HAP-1 (cell line): ENCODE measurements around the gene SEMA4G.

Experiments used
- DNase-seq, 2 experiments: peaks; one replicate each; pipeline ENCODE4 v3.0.0-alpha.2; 2016 to 2020; ENCODE audit warnings: low spot score in 2 of 2
- H3K27me3 ChIP-seq: fragments of 250-450 bp; sonication (Bioruptor Pico); 2 replicates; pipeline ENCODE4 v1.5.1; 2020; ENCODE audit warnings: low read depth, mild to moderate bottlenecking, moderate library complexity
- H3K36me3 ChIP-seq: fragments of 250-450 bp; sonication (Bioruptor Pico); replicated peaks from 2 replicates; pipeline ENCODE4 v1.5.1; 2020; ENCODE audit warnings: mild to moderate bottlenecking
- H3K4me1 ChIP-seq: fragments of 250-450 bp; sonication (Bioruptor Pico); 2 replicates; pipeline ENCODE4 v1.5.1; 2020; ENCODE audit warnings: mild to moderate bottlenecking
- H3K4me3 ChIP-seq: fragments of 250-450 bp; sonication (Bioruptor Pico); 2 replicates; pipeline ENCODE4 v1.5.1; 2020; ENCODE audit warnings: mild to moderate bottlenecking, moderate library complexity
- H3K9me3 ChIP-seq: fragments of 250-450 bp; sonication (Bioruptor Pico); 2 replicates; pipeline ENCODE4 v1.5.1; 2020; ENCODE audit warnings: mild to moderate bottlenecking, moderate library complexity
- in situ Hi-C: fragments of 300-500 bp; cut with MboI; formaldehyde crosslinking; loops from 3 replicates; pipeline ENCODE4 v1.14.3; 2020; ENCODE audit warnings: low sequenced_read_pairs, inconsistent platforms, mixed read lengths

Gene SEMA4G

GRCh38 chr10:100976906-100977305 lies 7.6 kb downstream of the SEMA4G start:
- Histone ChIP-seq H3K4me3 (no peak overlapping the region), H3K27me3 (no peaks in the 10 kb centered on the region), H3K4me1 (no peaks in the 10 kb centered on the region), H3K9me3 (no peaks in the 10 kb centered on the region), H3K36me3 (peaks cover 13% of the 10 kb centered on the region)
- in situ Hi-C loops, result no loop called here
- DNase-seq, result no peak

GRCh38 chr10:100977436-100977835 lies 8.1 kb downstream of the SEMA4G start:
- in situ Hi-C loops, result no loop called here
- no peak for DNase-seq
- no peaks in the 10 kb centered on the region for H3K27me3 ChIP-seq
- no peaks in the 10 kb centered on the region for H3K9me3 ChIP-seq
- no peaks in the 10 kb centered on the region for H3K4me1 ChIP-seq
- H3K36me3 ChIP-seq, result peaks cover 13% of the 10 kb centered on the region
- H3K4me3 ChIP-seq, result no peak overlapping the region

- no peaks in the 10 kb centered on the region for H3K4me1 ChIP-seq
- H3K36me3 ChIP-seq, result peaks cover 13% of the 10 kb centered on the region
- no peaks in the 10 kb centered on the region for H3K27me3 ChIP-seq
- no peaks in the 10 kb centered on the region for H3K9me3 ChIP-seq
- in situ Hi-C loops, result no loop called here
- no peak overlapping the region for H3K4me3 ChIP-seq
- DNase-seq, result no peak
Observed at GRCh38 chr10:100978121-100978900, 9.0 kb downstream of the SEMA4G start.

- Histone ChIP-seq H3K4me1 (no peaks in the 10 kb centered on the region), H3K27me3 (no peaks in the 10 kb centered on the region), H3K9me3 (no peaks in the 10 kb centered on the region), H3K4me3 (no peak overlapping the region), H3K36me3 (peaks cover 13% of the 10 kb centered on the region)
- DNase-seq, result no peak
- in situ Hi-C loops, result no loop called here
Observed at GRCh38 chr10:100978901-100979195, 9.5 kb downstream of the SEMA4G start.

- Histone ChIP-seq H3K4me3 (no peak overlapping the region), H3K36me3 (peaks cover 15% of the 10 kb centered on the region), H3K27me3 (no peaks in the 10 kb centered on the region), H3K9me3 (no peaks in the 10 kb centered on the region), H3K4me1 (no peaks in the 10 kb centered on the region)
- in situ Hi-C loops, result no loop called here
- no peak for DNase-seq
Observed at GRCh38 chr10:100979791-100980272, 10.5 kb downstream of the SEMA4G start.

DNA sequence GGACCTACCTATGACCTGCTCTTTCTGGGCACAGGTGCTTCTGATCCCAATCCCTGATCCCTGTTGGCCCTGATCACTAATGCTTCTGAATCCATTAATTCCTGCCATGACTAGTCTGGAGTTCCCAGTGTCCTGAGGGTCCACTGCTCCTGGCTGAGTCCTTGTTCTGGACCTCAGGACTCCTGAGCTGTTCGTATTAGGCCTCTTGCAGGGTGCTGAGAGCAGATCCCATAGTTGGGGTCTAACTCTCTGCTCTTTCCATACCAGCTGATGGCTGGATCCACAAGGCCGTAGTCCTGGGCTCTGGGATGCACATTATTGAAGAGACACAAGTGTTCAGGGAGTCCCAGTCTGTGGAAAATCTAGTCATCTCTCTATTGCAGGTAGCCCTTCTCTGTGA lies 11.0 kb downstream of the SEMA4G start:
- H3K4me1 ChIP-seq, result no peaks in the 10 kb centered on the region
- in situ Hi-C loops, result no loop called here
- H3K36me3 ChIP-seq, result peaks cover 16% of the 10 kb centered on the region
- no peak overlapping the region for H3K4me3 ChIP-seq
- no peak for DNase-seq
- no peaks in the 10 kb centered on the region for H3K27me3 ChIP-seq
- no peaks in the 10 kb centered on the region for H3K9me3 ChIP-seq

DNA sequence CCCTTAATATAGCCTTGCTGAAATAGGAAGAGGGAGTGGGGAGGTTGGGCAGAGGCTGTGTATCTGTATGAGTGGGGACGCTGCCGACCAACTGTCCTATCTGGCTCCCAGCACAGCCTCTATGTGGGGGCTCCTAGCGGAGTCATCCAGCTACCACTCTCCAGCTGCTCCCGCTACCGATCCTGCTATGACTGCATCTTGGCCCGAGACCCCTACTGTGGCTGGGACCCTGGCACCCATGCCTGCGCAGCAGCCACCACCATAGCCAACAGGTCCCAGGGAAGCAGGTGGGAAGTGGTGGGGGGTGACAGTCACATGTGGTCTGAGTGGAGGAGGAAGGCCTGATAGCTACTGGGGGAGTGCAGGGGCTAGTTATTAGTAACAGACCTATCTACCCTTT lies 11.4 kb downstream of the SEMA4G start:
- Histone ChIP-seq H3K9me3 (no peaks in the 10 kb centered on the region), H3K36me3 (peaks cover 16% of the 10 kb centered on the region), H3K4me1 (no peaks in the 10 kb centered on the region), H3K4me3 (no peak overlapping the region), H3K27me3 (no peaks in the 10 kb centered on the region)
- DNase-seq, result no peak
- in situ Hi-C loops, result no loop called here

DNA sequence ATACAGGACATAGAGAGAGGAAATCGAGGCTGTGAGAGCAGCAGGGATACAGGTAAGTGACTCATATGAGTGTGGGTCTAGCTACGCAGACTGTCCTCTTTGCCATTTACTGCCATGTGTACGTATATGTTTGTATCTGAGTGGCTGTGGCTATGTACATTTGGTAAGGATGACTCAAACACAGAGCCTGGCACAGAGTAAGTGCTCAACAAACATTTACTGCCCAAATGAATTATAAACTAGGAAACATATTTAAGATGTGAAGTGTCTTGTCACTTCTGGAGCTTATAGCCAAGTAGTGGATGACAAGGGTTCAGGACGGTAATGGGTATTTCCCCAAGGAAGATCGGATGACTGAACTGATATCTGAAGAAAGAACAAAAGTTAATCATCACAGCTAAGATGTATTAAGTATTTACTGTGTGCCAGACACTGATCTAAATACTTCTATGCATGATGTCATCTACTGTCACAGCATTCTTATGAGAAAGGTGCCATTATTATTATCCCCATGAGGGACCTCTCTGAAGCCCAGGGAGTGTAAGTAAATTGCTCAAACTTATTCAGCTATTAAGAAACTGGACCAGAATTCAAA lies 12.0 kb downstream of the SEMA4G start:
- H3K4me3 ChIP-seq, result no peak overlapping the region
- peaks cover 16% of the 10 kb centered on the region for H3K36me3 ChIP-seq
- DNase-seq, result no peak
- H3K9me3 ChIP-seq, result no peaks in the 10 kb centered on the region
- 0 out of 2 replicates have a peak, but pooled peaks cover 3% of the 10 kb centered on the region for H3K4me1 ChIP-seq
- in situ Hi-C loops, result no loop called here
- H3K27me3 ChIP-seq, result no peaks in the 10 kb centered on the region

DNA sequence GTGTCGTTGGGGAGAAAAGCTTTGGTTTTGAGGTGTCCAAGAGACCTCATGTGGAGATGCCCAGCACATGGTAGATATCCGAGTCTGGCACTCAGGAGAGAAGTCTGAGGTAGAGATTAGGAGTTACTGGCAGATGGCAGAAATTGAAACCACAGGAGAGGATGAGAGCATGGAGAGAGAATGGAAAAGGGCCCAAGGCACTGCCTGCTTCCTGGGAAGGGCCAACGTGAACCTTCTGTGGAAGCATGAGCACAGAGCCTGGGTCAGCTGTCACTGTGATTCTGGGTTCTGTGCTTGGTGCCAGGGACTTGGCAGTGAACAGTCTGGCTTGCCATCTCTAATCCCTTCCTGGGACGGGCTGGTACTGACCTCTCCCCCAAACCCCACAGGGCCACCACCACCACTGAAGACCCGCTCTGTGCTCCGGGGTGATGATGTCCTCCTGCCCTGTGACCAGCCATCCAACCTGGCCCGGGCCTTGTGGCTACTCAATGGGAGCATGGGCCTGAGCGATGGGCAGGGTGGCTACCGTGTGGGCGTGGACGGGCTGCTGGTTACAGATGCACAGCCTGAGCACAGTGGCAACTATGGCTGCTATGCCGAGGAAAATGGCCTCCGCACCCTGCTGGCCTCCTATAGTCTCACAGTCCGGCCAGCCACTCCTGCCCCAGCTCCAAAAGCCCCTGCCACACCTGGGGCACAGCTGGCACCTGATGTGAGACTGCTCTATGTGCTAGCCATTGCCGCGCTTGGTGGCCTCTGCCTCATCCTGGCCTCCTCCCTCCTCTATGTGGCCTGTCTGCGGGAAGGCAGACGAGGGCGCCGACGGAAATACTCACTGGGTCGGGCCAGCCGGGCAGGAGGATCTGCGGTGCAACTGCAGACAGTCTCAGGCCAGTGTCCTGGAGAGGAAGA lies 13.9 kb downstream of the SEMA4G start:
- no peak for DNase-seq
- peaks cover 16% of the 10 kb centered on the region for H3K36me3 ChIP-seq

DNA sequence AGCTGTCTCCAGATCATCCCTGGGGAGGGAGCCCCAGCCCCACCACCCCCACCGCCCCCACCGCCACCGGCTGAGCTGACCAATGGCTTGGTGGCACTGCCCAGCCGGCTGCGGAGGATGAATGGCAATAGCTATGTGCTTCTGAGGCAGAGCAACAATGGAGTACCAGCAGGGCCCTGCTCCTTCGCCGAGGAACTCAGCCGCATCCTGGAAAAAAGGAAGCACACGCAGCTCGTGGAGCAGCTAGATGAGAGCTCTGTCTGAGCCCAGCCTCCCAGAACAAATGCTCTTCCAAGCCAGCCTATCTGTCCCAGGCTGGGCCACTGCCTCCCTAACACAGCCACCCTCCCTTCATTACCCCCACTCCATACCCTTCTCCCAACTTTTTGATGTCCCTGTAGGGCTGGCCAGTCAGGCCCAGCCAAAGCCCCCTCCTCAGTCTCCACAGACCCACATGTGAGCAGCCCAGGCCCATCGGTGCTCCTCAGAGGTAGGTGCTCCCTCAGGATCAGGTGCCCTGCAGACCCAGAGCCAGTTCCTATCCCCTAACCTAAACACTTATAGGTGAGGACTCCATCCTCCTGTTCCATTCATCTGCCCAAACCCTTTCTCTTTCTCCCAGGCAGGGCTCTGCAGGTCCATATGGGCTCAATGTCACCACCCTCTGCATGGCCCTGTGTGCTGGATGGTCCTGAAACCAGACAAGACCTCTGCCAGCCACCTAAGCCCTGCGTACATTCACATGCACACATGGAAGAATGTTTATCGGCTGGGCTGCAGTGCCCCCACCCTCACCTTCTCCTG lies 14.8 kb downstream of the SEMA4G start:
- in situ Hi-C loops, result no loop called here
- DNase-seq, result no peak
- no peaks in the 10 kb centered on the region for H3K27me3 ChIP-seq
- H3K36me3 ChIP-seq, result peaks cover 22% of the 10 kb centered on the region
- H3K4me3 ChIP-seq, result no peak overlapping the region
- H3K9me3 ChIP-seq, result 0 out of 2 replicates have a peak, but pooled peaks cover 3% of the 10 kb centered on the region
- peaks cover 16% of the 10 kb centered on the region for H3K4me1 ChIP-seq

More for the DNA sequence above, 13.9 kb downstream of the SEMA4G start:
- H3K27me3 ChIP-seq, result no peaks in the 10 kb centered on the region
- H3K9me3 ChIP-seq, result 0 out of 2 replicates have a peak, but pooled peaks cover 3% of the 10 kb centered on the region
- peaks cover 11% of the 10 kb centered on the region for H3K4me1 ChIP-seq
- H3K4me3 ChIP-seq, result no peak overlapping the region
- in situ Hi-C loops, result no loop called here

- no peak for DNase-seq
- H3K36me3 ChIP-seq, result peaks cover 29% of the 10 kb centered on the region
- in situ Hi-C loops, result no loop called here
- no peaks in the 10 kb centered on the region for H3K27me3 ChIP-seq
- H3K9me3 ChIP-seq, result 0 out of 2 replicates have a peak, but pooled peaks cover 3% of the 10 kb centered on the region
- H3K4me1 ChIP-seq, result peaks cover 19% of the 10 kb centered on the region
- no peak overlapping the region for H3K4me3 ChIP-seq
Observed at GRCh38 chr10:100984672-100985177, 15.4 kb downstream of the SEMA4G start.

DNA sequence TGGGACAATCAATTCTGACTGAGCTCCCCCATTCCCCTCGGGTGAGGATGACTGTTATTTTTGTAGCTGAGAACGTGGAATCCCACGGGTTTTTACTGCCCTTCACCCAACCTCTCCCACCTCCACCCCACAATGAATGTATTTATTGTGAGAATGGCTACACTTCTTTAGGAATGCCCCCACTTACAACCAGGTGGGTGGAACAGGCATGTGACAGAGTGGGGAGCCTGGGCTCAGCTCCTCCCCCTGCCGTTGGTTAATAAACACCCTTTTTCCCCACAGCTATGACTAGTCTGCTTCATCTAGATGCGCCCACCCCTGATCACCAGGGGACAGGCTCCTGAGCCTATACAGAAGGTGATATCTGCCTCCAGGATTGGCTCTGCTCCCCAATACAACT lies 16.0 kb downstream of the SEMA4G start:
- H3K36me3 ChIP-seq, result peaks cover 35% of the 10 kb centered on the region
- H3K4me3 ChIP-seq, result no peak overlapping the region
- H3K27me3 ChIP-seq, result no peaks in the 10 kb centered on the region
- DNase-seq, result no peak
- peaks cover 19% of the 10 kb centered on the region for H3K4me1 ChIP-seq
- in situ Hi-C loops, result no loop called here
- H3K9me3 ChIP-seq, result 0 out of 2 replicates have a peak, but pooled peaks cover 3% of the 10 kb centered on the region

- in situ Hi-C loops, result no loop called here
Observed at GRCh38 chr10:100986623-100986951, 17.3 kb downstream of the SEMA4G start.

More at GRCh38 chr10:100986623-100986951, 17.3 kb downstream of the SEMA4G start:
- Histone ChIP-seq H3K27me3 (no peaks in the 10 kb centered on the region), H3K36me3 (peaks cover 35% of the 10 kb centered on the region), H3K4me3 (peak overlapping the region; percentile 94), H3K9me3 (0 out of 2 replicates have a peak, but pooled peaks cover 3% of the 10 kb centered on the region), H3K4me1 (peaks cover 19% of the 10 kb centered on the region)
- no peak for DNase-seq
